ENCODE measurements around the gene ARHGEF37.

ARHGEF37 gene

DNA sequence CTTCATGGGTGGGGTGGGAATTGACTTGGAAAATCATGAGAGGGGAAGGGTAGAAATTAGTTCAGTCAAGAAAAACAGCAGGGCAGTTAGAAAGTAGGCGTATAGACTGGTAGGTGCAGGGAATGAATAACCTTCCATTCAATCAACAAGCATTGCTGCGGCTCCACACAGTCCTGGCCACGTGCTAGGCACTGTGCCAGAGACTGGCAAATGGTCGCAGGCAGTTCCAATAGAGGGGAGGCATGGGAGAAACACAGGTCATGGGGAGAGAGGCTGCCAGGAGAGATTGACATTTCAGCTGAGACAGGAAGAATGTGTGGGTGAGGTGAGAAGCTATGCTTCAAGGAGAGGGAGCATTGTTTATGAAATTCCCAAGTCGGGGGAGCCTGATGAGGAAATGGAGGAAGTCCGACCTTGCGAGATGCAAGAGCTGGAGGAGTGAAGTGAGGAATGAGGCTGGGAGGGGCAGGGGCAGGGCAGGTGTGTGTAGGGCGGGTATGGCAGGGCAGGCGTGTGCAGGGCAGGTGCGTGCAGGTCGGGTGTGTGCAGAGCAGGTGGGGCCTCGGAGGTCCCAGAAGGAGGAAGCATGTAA is 94.4 kb downstream of the ARHGEF37 start:
- peak; percentile 46 for DNase-seq (ENCODE audit: low spot score)

DNA sequence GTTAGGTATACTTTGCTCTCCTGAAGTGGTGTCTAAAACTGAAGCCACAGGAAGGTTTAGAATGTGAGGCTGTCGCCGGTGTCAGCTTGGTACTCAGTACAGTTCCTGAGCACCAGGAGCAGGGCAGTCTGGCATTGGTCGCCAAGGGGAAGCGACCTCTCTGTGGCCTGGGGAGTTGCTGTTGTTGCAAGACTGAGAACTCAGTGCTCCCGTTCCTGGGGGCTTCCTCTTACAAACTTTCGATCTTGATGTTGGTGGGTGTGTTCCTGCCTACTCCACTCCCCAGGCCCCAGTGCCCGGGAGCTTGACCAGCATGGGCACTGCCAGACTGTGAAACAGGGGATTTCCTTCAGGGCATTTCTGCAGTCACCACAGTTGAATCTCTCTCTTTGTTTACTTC is 96.4 kb downstream of the ARHGEF37 start:
- DNase-seq (ENCODE audit: low spot score), result no peak

GRCh38 chr5:149679876-149680809 is 98.8 kb downstream of the ARHGEF37 start:
- DNase-seq (ENCODE audit: low spot score), result no peak

- DNase-seq (ENCODE audit: low spot score), result no peak
These were observed 99.5 kb downstream of the ARHGEF37 start for GRCh38 chr5:149680810-149681221.

- no peak for DNase-seq (ENCODE audit: low spot score)
These were observed 100.0 kb downstream of the ARHGEF37 start for GRCh38 chr5:149681252-149681651.

- no peak for DNase-seq (ENCODE audit: low spot score)
These were observed 100.6 kb downstream of the ARHGEF37 start for GRCh38 chr5:149681922-149682321.

- DNase-seq (ENCODE audit: low spot score), result no peak
These were observed 101.3 kb downstream of the ARHGEF37 start for GRCh38 chr5:149682532-149683075.

DNA sequence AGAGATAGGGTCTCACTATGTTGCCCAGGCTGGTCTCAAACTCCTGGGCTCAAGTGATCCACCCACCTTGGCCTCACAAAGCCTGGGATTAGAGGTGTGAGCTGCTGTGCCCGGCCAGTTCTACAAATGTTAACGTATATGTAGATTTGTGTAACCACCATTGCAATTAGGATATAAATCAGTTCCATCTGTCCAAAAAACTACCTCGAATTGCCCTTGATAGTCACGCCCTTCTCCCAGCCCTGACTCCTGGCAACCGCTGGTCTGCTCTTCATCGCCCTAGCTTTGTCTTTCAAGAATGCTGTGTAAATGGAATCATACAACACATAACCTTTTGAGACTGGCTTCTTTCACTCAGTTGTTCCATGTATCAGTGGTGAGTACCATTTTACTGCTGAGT is 102.7 kb downstream of the ARHGEF37 start:
- DNase-seq (ENCODE audit: low spot score), result no peak

- no peak for DNase-seq (ENCODE audit: low spot score)
These were observed 103.1 kb downstream of the ARHGEF37 start for GRCh38 chr5:149684371-149684770.
